ENCODE data around the gene MSI2. TPM values are rescaled to one million over a fixed set of nuclear protein-coding genes. Genes with fewer than 3 reads are reported as not detected.

MSI2 gene
- total RNA-seq, 8 experiments from 2014 or later = 33.0 to 114 (median 67.5) TPM

DNA sequence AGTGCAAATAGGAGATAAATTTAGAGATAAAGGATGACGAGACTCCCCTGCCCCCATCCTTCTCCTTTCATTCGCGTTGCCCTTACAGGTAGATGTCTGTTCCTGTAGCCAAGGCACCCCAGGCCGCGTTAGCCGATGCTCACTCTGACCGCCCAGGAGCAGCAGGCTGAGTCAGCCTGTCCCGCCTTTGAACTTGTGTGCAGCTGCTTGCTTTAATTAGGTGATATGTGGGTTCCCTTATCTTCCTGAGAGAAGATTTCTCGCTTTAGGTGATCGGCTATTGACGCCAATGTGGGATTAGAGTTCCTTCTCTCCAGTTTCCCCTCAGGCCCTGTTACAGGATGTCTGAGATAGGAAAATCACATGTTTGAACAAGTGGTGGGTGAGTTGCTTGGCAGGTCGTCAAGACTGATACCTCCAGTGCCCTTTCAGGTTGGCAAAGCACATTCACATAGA is 119.5 kb downstream of the MSI2 start:
- in situ Hi-C loops (cut with MboI; ENCODE audit: low pct_unique_long_range_greater_than_20kb in 2 of 9, low sequenced_read_pairs in 9 of 9, unreplicated experiment in 9 of 9) = no loop called here
- no peak for ATAC-seq (replicated peaks in 6 of 8)
- WGBS, 10 experiments = 67 to 100% (median 92%) methylated on average over 1 to 9 of the region's 12 CpGs; no CpG with 5 or more reads in 2 of the 10 experiments
- peaks cover 21 to 22% of the 10 kb centered on the region in 2 donors for H3K4me1 ChIP-seq (replicated peaks in 1 of 2)
- H3K27ac ChIP-seq = no peak overlapping the region
- no peak overlapping the region for H3K4me3 ChIP-seq

DNA sequence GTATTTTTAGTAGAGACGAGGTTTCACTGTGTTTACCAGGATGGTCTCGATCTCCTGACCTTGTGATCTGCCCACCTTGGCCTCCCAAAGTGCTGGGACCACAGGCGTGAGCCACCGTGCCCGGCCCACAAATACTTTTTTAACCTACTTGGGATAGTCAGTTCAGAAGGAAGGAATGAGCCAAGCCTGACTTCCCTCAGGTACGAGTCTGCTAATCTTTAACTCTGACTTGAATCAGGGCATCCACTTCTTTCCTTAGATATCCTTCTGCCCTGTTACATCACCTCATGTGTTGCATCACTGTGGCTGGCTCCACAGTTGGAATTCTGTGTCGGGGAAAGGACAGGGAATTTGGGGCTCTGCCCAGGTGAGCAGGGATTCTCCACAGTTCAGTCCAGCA is 120.8 kb downstream of the MSI2 start:
- no peak for ATAC-seq (replicated peaks in 6 of 8)
- Histone ChIP-seq H3K4me3 (no peak overlapping the region), H3K27ac (no peak overlapping the region), H3K4me1 (replicated peaks in 1 of 2) (peaks cover 22 to 31% of the 10 kb centered on the region in 2 donors)
- in situ Hi-C loops (cut with MboI; ENCODE audit: low pct_unique_long_range_greater_than_20kb in 2 of 9, low sequenced_read_pairs in 9 of 9, unreplicated experiment in 9 of 9) = no loop called here
- 40 to 100% (median 84%) methylated on average over 1 to 3 of the region's 7 CpGs; no CpG with 5 or more reads in 4 of the 10 experiments for WGBS, 10 experiments

DNA sequence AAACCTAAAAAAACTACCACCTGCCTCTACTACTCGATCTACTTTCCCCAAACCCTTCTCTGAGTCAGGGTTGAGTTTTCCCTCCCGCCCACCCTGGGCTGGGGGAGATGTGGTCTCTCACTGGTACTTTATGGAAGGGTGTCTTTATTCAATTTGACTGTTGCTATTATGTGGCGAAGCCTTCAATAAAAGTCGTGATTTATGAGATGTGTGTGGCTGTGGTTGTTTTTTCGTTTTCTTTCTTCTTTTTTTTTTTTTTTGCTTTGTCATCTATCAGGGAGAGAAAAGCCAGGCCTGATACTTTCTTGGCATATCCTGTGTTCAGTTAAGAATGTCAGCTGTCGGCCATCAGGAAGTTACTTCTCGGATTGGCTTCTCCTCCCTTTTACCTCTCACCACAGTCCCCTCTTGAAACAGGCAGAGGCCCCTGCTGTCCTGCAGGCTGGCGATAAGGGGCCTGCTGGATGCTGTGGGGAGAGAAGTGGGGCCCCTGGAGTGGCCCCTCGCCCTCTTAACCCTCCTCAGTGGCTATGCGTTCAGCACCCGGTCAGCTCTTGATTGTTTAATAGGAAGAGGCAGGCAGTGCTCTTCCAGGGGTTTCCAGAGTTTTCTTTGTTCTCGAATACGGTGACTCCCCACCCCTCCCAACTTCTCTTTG is 123.0 kb downstream of the MSI2 start:
- in situ Hi-C loops (cut with MboI; ENCODE audit: low pct_unique_long_range_greater_than_20kb in 2 of 9, low sequenced_read_pairs in 9 of 9, unreplicated experiment in 9 of 9) = no loop called here
- 17 to 92% (median 33%) methylated on average over 2 to 11 of the region's 13 CpGs; no CpG with 5 or more reads in 1 of the 10 experiments for WGBS, 10 experiments
- peak overlapping the region in 1 of 2 donors; percentile 57 for H3K27ac ChIP-seq
- H3K4me3 ChIP-seq = no peak overlapping the region
- H3K4me1 ChIP-seq (replicated peaks in 1 of 2) = peaks cover 22 to 31% of the 10 kb centered on the region in 2 donors
- ATAC-seq (replicated peaks in 6 of 8) = peak in 6 of 8 experiments; percentile 14 to 85 (median 81)

DNA sequence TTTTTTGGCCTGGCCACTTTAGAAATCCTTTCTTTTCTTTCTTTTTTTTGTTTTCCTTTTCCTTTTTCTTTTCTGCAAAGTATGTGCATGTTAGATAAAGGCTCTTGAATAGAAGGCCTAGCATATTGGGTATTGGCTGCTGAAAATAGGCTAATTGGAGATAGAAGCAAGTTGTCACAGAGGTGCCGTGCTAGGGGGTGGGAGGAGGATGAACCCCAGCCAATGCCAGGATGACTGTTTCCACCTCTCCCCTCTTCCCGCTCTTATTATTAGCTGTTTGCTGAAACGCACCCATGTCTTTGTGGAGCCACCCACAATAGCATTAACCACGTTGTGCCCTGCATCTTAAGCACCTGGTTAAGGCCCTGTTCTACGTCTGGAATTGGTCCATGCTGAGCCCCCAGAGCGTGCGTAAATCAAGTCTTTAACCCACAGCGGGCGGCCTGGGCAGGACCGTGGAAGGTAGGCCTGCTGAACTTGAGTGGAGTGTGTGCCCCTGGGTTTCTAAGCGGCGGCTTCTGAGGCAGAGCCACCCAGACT is 123.6 kb downstream of the MSI2 start:
- no peak overlapping the region for H3K4me3 ChIP-seq
- H3K27ac ChIP-seq = peak overlapping the region; percentile 7 to 43
- peak in 5 of 8 experiments; percentile 30 to 64 (median 51) for ATAC-seq (replicated peaks in 6 of 8)
- 57 to 100% (median 76%) methylated on average over 1 to 7 of the region's 12 CpGs; no CpG with 5 or more reads in 3 of the 10 experiments for WGBS, 10 experiments
- peaks cover 22 to 31% of the 10 kb centered on the region in 2 donors for H3K4me1 ChIP-seq (replicated peaks in 1 of 2)
- in situ Hi-C loops (cut with MboI; ENCODE audit: low pct_unique_long_range_greater_than_20kb in 2 of 9, low sequenced_read_pairs in 9 of 9, unreplicated experiment in 9 of 9) = no loop called here

DNA sequence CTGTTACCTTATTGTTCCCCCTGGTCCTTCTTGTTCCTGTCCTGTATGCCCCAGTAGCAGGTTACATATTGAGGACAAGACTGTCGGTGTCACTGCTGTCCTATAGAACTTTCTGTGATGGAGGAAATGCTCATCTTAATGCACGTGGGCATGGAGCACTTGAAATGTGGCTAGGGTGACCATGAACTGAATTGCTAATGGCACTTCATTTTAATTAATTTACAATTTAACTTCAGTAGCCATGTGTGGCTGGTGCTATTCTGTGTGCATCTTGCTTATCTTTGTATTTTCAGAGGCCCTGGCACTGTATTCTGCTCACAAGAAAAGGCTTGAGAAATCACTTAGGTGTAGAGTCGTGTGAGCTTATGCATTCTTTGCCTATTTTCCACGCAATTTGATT is 125.2 kb downstream of the MSI2 start:
- in situ Hi-C loops (cut with MboI; ENCODE audit: low pct_unique_long_range_greater_than_20kb in 2 of 9, low sequenced_read_pairs in 9 of 9, unreplicated experiment in 9 of 9) = no loop called here
- Histone ChIP-seq H3K4me1 (replicated peaks in 1 of 2) (peaks cover 22 to 31% of the 10 kb centered on the region in 2 donors), H3K27ac (no peak overlapping the region), H3K4me3 (no peak overlapping the region)
- ATAC-seq (replicated peaks in 6 of 8) = peak in 3 of 8 experiments; percentile 87 to 95 (median 88)
- whole genome bisulfite sequencing, 10 experiments = 13 to 100% (median 58%) methylated on average over 1 to 4 of the region's 4 CpGs; no CpG with 5 or more reads in 2 of the 10 experiments

DNA sequence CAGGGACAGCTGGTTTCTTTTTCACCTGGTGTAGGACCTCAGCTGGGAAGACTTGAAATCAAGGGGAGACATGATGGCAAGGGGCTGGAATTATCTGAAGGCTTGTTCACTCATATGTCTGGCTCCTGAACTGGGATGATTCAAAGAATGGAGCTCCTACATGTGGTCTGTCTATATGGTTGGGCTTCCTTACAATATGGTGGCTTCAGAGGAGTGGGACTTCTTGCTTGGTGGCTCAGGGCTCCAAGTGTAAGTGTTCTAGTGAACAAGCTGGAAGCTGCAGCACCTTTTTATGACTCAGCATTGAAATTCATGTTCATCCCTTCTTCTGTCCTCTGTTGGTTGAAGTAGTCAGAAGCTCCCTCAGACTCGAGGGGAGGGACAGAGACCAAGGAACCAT is 127.9 kb downstream of the MSI2 start:
- no peak for ATAC-seq (replicated peaks in 6 of 8)
- in situ Hi-C loops (cut with MboI; ENCODE audit: low pct_unique_long_range_greater_than_20kb in 2 of 9, low sequenced_read_pairs in 9 of 9, unreplicated experiment in 9 of 9) = no loop called here
- 14 to 100% (median 67%) methylated on average over 1 of the region's 1 CpG; no CpG with 5 or more reads in 5 of the 10 experiments for WGBS, 10 experiments
- Histone ChIP-seq H3K4me3 (no peak overlapping the region), H3K27ac (no peak overlapping the region), H3K4me1 (replicated peaks in 1 of 2) (peaks cover 14 to 26% of the 10 kb centered on the region in 2 donors)

DNA sequence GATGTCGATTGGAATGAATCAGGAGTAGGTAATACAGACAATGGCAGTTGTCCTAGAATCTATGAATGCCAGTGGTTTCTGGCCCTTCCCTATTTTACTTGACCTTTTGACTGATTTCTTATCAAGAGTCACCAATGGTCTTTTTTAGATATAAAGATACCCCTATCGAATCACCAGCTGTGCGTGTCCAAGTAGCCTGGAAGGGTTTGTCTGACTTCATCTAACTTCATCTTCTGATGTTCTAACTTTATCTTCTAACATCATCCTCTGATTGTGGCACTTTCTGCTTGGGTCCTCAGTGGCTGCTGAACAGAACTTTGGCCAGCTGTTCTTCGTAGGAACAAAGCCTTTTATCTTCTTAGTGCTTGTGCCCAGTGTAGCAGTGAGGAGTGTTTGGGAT is 129.7 kb downstream of the MSI2 start:
- 85 to 100% (median 95%) methylated on average over 1 to 4 of the region's 4 CpGs; no CpG with 5 or more reads in 3 of the 10 experiments for WGBS, 10 experiments
- Histone ChIP-seq H3K4me3 (no peak overlapping the region), H3K4me1 (replicated peaks in 1 of 2) (peaks cover 0 to 9% of the 10 kb centered on the region in 2 donors), H3K27ac (no peak overlapping the region)
- no peak for ATAC-seq (replicated peaks in 6 of 8)
- in situ Hi-C loops (cut with MboI; ENCODE audit: low pct_unique_long_range_greater_than_20kb in 2 of 9, low sequenced_read_pairs in 9 of 9, unreplicated experiment in 9 of 9) = no loop called here

DNA sequence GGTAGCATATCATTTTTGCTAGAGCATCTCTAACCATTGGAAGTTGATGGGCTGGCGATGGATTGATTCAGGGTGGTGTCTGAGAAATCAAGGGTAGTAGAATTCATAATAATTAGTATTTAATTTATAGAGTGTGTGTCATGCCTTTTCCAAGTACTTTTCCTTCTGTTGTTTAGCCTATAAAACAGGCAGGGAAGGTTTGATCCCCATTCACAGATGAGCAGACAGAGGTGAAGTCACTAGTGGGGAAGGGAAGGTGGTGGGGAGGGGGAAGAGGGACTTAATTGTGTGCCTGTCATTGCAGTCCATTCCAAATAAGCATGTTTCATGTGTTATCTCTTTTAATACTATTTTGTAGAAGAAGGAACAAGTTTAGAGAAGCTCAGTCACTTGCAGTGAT is 131.3 kb downstream of the MSI2 start:
- Histone ChIP-seq H3K4me1 (replicated peaks in 1 of 2) (peaks cover 3 to 5% of the 10 kb centered on the region in 2 donors), H3K4me3 (no peak overlapping the region), H3K27ac (no peak overlapping the region)
- no peak for ATAC-seq (replicated peaks in 6 of 8)
- in situ Hi-C loops (cut with MboI; ENCODE audit: low pct_unique_long_range_greater_than_20kb in 2 of 9, low sequenced_read_pairs in 9 of 9, unreplicated experiment in 9 of 9) = no loop called here
- WGBS, 10 experiments = 100% methylated on average over 1 of the region's 1 CpG; no CpG with 5 or more reads in 6 of the 10 experiments

DNA sequence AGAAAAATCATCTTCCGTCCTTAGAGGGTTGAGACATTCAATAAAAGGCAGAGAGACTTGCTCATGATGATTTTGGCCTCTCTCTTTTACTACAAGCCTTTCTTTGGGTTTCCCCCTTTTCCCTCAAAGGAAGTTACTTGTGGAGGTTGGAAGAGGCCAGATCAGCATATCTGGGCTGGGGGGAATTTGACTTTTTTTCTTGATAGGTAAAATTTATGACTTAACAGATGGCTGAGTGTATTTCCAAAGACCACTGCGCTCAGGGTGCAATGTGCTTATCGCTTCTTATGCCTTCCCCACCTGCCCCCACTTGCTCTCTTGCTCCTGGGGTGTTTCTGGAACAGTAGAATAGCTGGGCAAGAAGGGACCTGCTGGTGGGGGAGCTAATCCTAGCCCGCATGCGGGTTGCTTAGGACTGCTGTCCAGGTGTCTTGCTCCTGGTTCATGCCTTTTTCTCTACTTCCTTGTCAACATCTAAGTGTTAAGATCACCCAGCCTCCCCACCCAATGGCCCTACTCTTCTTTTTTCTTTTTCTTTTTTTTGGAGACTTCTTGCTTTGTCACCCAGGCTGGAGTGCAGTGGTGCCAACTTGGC is 131.9 kb downstream of the MSI2 start:
- no peak overlapping the region for H3K4me3 ChIP-seq
- no peak for ATAC-seq (replicated peaks in 6 of 8)
- WGBS, 10 experiments = 50 to 100% (median 91%) methylated on average over 1 to 5 of the region's 5 CpGs
- H3K27ac ChIP-seq = no peak overlapping the region
- H3K4me1 ChIP-seq (replicated peaks in 1 of 2) = peaks cover 3 to 5% of the 10 kb centered on the region in 2 donors
- in situ Hi-C loops (cut with MboI; ENCODE audit: low pct_unique_long_range_greater_than_20kb in 2 of 9, low sequenced_read_pairs in 9 of 9, unreplicated experiment in 9 of 9) = no loop called here

DNA sequence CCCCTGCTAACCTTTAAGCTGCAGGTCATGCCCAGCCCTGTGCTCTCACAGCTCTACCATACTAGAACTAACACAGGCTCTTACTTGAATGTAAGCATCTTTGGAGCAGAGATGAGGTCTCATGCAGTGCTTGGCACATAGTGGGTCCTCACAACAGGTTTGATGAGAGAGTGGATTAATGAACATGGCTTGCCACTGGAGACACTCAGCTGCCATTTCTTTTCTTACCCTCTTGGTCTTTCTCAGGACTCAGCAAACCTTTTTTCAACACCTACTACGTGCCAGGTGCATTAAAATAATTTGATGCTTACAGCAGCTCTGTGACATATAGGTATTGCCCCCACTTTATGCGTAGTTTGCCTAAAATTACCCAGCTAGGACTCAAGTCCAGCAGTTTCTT is 133.2 kb downstream of the MSI2 start:
- ATAC-seq (replicated peaks in 6 of 8) = no peak
- Histone ChIP-seq H3K4me1 (replicated peaks in 1 of 2) (peaks cover 3 to 5% of the 10 kb centered on the region in 2 donors), H3K27ac (no peak overlapping the region), H3K4me3 (no peak overlapping the region)
- WGBS, 10 experiments = 0 to 50% (median 34%) methylated on average over 1 to 2 of the region's 2 CpGs; no CpG with 5 or more reads in 4 of the 10 experiments
- in situ Hi-C loops (cut with MboI; ENCODE audit: low pct_unique_long_range_greater_than_20kb in 2 of 9, low sequenced_read_pairs in 9 of 9, unreplicated experiment in 9 of 9) = no loop called here

DNA sequence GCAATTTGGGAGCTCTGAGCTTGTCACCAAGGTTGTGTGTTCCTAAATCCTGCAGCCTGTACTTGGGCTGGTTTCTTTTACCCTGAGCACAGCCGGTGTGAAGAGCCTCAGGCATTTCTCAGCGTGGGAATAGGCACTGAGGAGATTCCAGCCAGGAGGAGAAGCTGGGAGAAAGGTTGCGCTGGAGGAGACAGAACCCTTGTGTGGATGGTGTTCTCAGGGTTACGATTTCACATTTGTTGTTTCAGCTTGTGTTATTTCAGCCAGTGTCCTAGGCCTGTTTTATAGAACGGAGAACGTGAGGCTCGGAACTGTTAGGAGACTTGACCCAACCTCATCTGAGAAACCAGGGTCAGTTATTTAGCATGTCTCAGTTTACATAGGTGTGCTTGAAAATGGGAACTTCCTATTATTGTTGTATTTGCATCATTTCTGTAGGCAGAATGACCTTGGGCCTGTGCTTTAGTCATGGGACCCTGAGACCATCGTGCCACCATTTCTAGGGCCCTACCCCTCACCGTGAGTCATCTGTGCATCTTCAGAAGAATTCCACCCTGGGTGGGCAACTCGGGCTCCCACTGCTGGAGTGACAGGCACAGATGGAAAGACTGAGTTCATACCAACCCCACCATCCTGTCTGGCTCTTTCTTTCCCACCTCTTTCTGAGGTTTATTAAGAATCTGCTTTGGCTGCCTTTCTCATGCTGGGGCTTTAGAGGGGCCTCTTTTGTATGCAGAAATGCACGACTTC is 134.9 kb downstream of the MSI2 start:
- WGBS, 10 experiments = 77 to 100% (median 83%) methylated on average over 1 to 9 of the region's 11 CpGs; no CpG with 5 or more reads in 1 of the 10 experiments
- ATAC-seq (replicated peaks in 6 of 8) = no peak
- Histone ChIP-seq H3K4me3 (no peak overlapping the region), H3K4me1 (replicated peaks in 1 of 2) (peaks cover 10 to 13% of the 10 kb centered on the region in 2 donors), H3K27ac (no peak overlapping the region)
- in situ Hi-C loops (cut with MboI; ENCODE audit: low pct_unique_long_range_greater_than_20kb in 2 of 9, low sequenced_read_pairs in 9 of 9, unreplicated experiment in 9 of 9) = no loop called here

DNA sequence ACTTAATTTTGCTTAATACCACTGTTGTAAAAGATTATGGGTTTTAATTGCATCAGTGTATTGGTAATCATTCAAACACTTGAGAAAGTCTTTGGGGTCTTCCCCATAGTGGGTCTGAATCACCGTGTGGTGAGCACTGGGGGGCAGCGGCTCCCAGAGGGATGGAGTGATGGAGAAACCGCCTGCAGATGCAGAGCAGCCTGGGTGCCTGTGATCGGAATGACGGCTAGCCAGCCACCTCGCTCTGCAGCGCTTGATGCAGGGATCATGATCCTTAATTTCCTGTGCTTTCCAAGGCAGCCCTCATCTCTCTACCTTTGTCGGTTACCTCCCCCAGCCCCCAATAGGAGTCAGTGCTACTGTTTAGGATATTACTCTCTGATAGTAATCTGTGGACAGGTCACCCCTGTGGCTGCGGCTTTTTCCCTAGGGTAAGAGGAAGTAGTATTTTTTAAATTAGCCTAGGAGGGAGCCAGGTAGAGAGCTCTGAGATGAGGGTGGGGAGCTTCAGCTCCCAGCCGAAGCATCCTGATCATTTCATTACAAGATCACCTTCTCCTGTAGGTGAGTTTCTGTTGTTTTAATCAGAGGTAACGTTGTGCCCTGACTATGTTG is 135.6 kb downstream of the MSI2 start:
- ATAC-seq (replicated peaks in 6 of 8) = peak in 3 of 8 experiments; percentile 20 to 57 (median 35)
- Histone ChIP-seq H3K27ac (peak overlapping the region in 1 of 2 donors; percentile 29), H3K4me1 (replicated peaks in 1 of 2) (peaks cover 18 to 20% of the 10 kb centered on the region in 2 donors), H3K4me3 (no peak overlapping the region)
- 53 to 100% (median 92%) methylated on average over 1 to 4 of the region's 11 CpGs; no CpG with 5 or more reads in 1 of the 10 experiments for WGBS, 10 experiments
- in situ Hi-C loops (cut with MboI; ENCODE audit: low pct_unique_long_range_greater_than_20kb in 2 of 9, low sequenced_read_pairs in 9 of 9, unreplicated experiment in 9 of 9) = no loop called here

Measured in motor neuron (in vitro differentiated cells).